SH-SY5Y (cell line): ENCODE data around the gene INTS14.

Source experiments
- GATA2 ChIP-seq: IDR thresholded peaks from 2 replicates; pipeline ENCODE4 v1.6.1; 2011; ENCODE audit warnings: mild to moderate bottlenecking, low read depth, low read length
- GATA3 ChIP-seq: IDR thresholded peaks from 2 replicates; pipeline ENCODE4 v1.6.1; 2011; ENCODE audit warnings: low read depth, mild to moderate bottlenecking, low read length, moderate library complexity

DNA sequence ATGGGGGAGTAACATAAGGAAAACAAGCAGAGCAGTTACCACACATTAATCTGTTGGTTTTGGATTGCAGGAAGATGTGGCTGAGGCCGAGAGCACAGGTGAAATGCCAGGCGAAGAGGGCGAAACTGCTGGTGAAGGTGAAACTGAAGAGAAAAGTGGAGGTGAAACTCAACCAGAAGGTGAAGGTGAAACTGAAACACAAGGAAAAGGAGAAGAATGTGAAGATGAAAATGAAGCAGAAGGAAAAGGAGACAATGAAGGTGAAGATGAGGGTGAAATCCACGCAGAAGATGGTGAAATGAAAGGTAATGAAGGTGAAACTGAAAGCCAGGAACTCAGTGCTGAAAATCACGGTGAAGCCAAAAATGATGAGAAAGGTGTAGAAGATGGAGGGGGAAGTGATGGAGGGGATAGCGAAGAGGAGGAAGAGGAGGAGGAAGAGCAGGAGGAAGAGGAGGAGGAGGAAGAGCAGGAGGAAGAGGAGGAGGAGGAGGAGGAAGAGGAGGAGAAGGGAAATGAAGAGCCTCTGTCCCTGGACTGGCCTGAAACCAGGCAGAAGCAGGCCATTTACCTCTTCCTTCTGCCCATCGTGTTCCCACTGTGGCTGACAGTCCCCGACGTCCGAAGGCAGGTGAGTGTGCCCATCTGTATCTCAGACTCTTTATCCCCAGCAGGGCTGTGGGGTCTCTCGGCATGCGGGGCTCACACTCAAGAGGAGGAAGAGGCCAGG is 39.5 kb upstream of the INTS14 start:
- TF ChIP-seq GATA2 (no peak), GATA3 (no peak)
